H1 (cell line): ENCODE data around the gene COBLL1. TPM values are rescaled to one million over a fixed set of nuclear protein-coding genes. Genes with fewer than 3 reads are reported as not detected.

Experiments used
- BRCA1 ChIP-seq: IDR thresholded peaks from 2 replicates; pipeline ENCODE4 v1.6.1; 2012; ENCODE audit warnings: low read depth, low read length, improper control_type of control experiment
- RBBP5 ChIP-seq: IDR thresholded peaks from 2 replicates; pipeline ENCODE4 v1.7.1; 2012; ENCODE audit warnings: low read depth, mild to moderate bottlenecking, inconsistent platforms, low read length, moderate library complexity, borderline replicate concordance
- polyA plus RNA-seq, 7 experiments: library from polyadenylated mRNA; depleted of rRNA in 3 of 7; stranded (reverse) in 5 of 7; unstranded in 2 of 7; fragments of >200 nt in 5 of 7; fragments of 200-250 nt in 2 of 7; gene quantifications; 1 replicate in 5 of 7; 2 replicates in 1 of 7; 4 replicates in 1 of 7; pipeline versions ENCODE4 v1.2.1 to v1.2.3, GENCODE V29; 2011 to 2013; ENCODE audit warnings: missing spikeins in 2 of 7, mixed read lengths in 2 of 7
- total RNA-seq: library from RNA; stranded (reverse); fragmentation: NEBNext Ultra II Directional; extraction: Animal tissue kit (Norgen Biotek cat#: 25700); gene quantifications from 2 replicates; pipeline ENCODE4 v1.2.1, GENCODE V29; 2021
- TF ChIP-seq, protein P1 (sequence below): fragments of 300-600 bp; sonication (generic); IDR thresholded peaks from 2 replicates; pipeline ENCODE4 v1.7.1; 2012; ENCODE audit warnings: low read length, moderate library complexity, mild to moderate bottlenecking, inconsistent platforms; ENCODE audit not compliant: insufficient replicate concordance

The COBLL1 gene
- total and polyA plus RNA-seq, 2 of the 8 experiments (the other 6 are each of a cell fraction or from before 2014, with no cell fraction given) = 2.2 to 6.2 TPM

DNA sequence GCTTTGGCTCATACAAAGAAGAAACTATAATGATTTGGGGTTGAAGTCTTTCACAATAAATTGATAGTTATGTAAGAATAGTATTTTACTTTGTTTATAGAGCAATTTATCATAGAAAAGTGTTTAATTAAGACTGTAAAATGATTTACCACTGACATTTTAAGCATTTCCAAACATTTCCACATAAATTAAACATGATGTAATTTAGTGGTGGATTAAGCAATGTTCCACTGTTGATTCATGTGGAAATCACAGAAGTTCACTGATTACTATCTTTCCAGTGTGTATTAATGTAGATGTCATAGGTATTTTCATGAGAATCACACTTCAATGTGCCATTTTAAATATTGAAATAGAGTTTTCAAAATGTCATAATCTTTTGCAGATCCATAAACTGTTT lies 180.3 kb downstream of the COBLL1 start (continued):
- no peak for TF ChIP-seq RBBP5
- TF ChIP-seq BRCA1 = no peak
- TF ChIP-seq, protein P1, sequence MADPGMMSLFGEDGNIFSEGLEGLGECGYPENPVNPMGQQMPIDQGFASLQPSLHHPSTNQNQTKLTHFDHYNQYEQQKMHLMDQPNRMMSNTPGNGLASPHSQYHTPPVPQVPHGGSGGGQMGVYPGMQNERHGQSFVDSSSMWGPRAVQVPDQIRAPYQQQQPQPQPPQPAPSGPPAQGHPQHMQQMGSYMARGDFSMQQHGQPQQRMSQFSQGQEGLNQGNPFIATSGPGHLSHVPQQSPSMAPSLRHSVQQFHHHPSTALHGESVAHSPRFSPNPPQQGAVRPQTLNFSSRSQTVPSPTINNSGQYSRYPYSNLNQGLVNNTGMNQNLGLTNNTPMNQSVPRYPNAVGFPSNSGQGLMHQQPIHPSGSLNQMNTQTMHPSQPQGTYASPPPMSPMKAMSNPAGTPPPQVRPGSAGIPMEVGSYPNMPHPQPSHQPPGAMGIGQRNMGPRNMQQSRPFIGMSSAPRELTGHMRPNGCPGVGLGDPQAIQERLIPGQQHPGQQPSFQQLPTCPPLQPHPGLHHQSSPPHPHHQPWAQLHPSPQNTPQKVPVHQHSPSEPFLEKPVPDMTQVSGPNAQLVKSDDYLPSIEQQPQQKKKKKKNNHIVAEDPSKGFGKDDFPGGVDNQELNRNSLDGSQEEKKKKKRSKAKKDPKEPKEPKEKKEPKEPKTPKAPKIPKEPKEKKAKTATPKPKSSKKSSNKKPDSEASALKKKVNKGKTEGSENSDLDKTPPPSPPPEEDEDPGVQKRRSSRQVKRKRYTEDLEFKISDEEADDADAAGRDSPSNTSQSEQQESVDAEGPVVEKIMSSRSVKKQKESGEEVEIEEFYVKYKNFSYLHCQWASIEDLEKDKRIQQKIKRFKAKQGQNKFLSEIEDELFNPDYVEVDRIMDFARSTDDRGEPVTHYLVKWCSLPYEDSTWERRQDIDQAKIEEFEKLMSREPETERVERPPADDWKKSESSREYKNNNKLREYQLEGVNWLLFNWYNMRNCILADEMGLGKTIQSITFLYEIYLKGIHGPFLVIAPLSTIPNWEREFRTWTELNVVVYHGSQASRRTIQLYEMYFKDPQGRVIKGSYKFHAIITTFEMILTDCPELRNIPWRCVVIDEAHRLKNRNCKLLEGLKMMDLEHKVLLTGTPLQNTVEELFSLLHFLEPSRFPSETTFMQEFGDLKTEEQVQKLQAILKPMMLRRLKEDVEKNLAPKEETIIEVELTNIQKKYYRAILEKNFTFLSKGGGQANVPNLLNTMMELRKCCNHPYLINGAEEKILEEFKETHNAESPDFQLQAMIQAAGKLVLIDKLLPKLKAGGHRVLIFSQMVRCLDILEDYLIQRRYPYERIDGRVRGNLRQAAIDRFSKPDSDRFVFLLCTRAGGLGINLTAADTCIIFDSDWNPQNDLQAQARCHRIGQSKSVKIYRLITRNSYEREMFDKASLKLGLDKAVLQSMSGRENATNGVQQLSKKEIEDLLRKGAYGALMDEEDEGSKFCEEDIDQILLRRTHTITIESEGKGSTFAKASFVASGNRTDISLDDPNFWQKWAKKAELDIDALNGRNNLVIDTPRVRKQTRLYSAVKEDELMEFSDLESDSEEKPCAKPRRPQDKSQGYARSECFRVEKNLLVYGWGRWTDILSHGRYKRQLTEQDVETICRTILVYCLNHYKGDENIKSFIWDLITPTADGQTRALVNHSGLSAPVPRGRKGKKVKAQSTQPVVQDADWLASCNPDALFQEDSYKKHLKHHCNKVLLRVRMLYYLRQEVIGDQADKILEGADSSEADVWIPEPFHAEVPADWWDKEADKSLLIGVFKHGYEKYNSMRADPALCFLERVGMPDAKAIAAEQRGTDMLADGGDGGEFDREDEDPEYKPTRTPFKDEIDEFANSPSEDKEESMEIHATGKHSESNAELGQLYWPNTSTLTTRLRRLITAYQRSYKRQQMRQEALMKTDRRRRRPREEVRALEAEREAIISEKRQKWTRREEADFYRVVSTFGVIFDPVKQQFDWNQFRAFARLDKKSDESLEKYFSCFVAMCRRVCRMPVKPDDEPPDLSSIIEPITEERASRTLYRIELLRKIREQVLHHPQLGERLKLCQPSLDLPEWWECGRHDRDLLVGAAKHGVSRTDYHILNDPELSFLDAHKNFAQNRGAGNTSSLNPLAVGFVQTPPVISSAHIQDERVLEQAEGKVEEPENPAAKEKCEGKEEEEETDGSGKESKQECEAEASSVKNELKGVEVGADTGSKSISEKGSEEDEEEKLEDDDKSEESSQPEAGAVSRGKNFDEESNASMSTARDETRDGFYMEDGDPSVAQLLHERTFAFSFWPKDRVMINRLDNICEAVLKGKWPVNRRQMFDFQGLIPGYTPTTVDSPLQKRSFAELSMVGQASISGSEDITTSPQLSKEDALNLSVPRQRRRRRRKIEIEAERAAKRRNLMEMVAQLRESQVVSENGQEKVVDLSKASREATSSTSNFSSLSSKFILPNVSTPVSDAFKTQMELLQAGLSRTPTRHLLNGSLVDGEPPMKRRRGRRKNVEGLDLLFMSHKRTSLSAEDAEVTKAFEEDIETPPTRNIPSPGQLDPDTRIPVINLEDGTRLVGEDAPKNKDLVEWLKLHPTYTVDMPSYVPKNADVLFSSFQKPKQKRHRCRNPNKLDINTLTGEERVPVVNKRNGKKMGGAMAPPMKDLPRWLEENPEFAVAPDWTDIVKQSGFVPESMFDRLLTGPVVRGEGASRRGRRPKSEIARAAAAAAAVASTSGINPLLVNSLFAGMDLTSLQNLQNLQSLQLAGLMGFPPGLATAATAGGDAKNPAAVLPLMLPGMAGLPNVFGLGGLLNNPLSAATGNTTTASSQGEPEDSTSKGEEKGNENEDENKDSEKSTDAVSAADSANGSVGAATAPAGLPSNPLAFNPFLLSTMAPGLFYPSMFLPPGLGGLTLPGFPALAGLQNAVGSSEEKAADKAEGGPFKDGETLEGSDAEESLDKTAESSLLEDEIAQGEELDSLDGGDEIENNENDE = no peak
